Left forelimb (tissue), 1 donor: ENCODE measurements around the gene SPHK2.
A peak's percentile ranks its signal among the peaks of the same experiment; 100 is the strongest.
"Not testable (repeated sequence)": the region's sequence is repeated elsewhere in the genome, so short reads cannot be mapped to it uniquely, and the experiment has no call there.

Source experiments
- DNase-seq: peaks from one replicate; pipeline ENCODE4 v3.0.0-alpha.2; 2018; ENCODE audit warnings: low spot score

The SPHK2 gene

DNA sequence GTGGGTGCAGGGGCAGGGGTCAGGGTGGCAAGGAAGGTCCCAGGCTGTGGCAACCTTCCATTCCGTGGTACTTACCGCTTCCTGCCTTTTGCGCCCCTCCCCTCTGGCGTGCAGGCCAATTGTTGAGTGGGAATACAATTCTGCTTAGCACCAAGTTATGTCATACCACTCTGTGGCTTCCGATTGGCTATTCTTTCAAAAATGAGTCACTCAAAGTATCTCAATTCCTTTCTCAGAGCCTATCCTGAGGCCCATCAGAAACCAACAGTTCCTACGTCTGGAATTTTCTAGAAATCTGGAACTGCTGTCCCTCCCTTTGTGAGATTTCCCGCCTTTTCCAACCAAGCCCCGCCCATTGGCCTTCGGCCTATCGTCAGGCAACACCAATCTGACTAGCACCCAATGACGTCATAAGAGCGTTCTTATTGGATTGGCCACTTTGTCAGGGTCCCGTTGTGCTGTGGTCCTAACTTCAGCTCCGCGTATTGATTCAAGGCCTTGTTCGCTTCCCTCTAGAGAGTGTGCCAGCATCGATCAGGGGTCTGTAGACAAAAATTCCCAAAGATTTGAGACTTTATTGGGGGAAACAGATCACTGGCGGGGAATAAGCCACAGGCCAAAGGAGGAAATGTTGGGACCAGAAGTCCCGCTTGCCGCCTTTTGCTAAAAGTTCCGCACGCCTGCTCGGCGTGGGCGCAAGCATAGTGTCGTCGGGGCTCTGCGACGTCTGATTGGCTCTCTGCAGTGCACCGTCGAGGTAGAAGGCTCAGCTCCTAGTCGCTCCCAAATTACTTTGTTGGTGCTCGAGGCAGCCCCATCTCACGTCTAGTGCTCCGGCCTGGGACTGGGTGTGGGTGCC lies 41.8 kb downstream of the SPHK2 start:
- no peak for DNase-seq

DNA sequence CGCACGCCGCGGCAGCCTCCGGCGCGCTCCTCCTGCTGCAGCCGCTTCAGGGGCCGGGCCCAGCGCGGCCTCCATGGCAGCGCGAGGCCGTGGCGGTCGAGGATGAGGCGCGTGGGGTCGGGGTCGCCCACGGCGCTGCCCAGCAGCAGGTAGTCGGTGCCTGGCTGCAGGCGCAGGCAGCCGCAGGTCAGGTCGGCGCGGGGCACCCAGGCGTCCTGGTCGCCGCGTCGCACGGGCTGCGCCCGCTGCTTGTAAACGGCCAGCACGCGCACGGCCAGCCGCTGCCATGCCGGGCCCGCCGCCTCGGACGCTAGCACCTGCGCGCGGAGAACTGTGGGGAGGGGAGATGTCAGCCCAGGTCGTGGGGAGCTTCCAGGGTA lies 42.4 kb downstream of the SPHK2 start:
- DNase-seq, result no peak

DNA sequence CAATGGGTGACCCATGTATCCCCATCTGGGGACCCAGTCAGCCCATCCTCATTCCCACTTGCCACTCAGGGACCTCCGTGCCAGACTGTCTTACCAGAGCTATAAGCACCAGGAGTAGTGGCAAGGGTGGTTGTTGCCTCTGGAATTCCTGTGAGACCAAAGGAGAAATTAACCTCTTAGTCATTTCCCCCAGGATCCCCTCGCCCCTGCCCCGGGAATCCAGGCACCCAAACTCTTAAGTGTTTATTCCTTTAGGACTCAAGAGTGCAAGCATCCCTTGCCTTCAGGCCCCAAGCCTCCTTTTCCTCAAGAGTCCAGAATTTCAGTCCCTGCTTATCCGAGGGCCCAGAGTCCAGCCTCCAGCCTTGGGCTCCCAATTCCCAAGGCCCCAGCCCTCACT lies 44.4 kb downstream of the SPHK2 start:
- no peak for DNase-seq

DNA sequence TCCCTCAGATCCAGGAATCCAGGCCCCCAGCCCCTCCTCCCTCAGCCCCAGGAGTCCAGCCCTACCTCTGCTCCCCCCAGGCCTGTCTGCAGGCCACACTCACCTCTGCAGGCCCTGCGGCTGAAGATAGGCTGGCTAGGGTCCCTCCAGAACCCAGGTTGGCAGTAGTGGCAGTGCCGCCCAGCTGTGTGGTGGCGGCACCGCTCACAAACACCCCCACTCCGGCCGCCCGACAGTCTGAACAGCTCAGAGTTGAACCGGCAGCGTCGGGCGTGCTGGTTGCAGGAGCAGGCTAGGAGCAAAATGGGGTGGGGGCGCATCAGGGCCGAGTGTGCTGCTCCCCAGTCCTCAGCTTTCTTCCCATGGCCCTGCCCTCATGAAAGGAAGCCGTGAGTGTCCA lies 45.2 kb downstream of the SPHK2 start:
- no peak for DNase-seq

DNA sequence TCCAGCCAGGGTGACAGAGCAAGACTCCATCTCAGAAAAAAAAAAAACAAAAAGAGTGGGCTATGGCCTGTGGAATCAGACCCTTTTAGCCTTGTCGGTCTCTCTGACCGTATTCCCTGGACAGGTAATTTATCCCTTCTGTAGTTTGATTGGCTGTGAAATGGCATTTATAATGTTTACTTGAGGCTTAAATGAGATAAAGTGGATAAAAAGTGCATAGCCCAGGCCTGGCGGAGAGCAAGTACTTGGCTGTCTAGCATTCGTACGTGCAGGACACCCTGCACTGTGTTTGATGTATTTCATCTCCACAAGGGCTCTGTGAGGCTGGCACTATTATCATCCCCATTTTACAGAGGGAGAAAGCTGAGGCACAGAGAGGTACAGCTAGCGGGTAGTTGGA lies 46.5 kb downstream of the SPHK2 start:
- no peak for DNase-seq

- DNase-seq, result no peak
Observed at GRCh38 chr19:48668332-48668731, 49.0 kb downstream of the SPHK2 start.

- no peak for DNase-seq
Observed at GRCh38 chr19:48668761-48669160, 49.5 kb downstream of the SPHK2 start.

DNA sequence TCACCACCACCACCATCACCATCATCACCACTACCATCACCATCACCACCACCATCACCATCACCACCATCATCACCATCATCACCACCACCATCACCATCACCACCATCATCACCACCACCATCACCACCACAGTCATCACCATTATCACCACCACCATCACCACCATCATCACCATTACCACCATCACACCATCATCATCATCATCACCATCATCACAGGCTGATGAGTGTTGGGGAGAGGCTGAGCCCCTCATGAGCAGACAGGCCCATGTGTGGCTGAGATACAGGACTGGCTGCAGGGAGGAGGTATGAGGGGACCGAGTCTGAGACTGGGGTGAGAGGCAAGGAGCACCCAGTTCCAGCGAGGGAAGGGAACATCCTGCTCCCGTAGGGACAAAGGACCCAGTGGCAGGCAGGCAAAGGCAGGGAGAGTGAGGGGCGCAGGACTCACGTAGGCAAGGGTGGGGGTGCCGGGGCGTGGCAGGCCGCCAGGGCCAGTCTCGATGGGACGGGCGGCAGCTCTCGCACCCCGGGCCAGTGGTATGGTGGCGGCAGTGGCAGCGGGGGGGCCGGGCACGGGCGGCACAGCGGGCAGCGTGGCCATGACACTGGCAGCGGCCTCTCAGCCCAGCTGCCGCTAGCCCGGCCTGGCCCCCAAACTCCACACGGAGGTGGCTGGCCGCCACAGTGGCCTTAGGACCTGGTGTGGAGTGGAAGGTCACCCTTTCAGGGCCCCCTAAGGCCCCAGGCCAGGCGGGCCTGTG lies 50.8 kb downstream of the SPHK2 start:
- DNase-seq, result no peak

DNA sequence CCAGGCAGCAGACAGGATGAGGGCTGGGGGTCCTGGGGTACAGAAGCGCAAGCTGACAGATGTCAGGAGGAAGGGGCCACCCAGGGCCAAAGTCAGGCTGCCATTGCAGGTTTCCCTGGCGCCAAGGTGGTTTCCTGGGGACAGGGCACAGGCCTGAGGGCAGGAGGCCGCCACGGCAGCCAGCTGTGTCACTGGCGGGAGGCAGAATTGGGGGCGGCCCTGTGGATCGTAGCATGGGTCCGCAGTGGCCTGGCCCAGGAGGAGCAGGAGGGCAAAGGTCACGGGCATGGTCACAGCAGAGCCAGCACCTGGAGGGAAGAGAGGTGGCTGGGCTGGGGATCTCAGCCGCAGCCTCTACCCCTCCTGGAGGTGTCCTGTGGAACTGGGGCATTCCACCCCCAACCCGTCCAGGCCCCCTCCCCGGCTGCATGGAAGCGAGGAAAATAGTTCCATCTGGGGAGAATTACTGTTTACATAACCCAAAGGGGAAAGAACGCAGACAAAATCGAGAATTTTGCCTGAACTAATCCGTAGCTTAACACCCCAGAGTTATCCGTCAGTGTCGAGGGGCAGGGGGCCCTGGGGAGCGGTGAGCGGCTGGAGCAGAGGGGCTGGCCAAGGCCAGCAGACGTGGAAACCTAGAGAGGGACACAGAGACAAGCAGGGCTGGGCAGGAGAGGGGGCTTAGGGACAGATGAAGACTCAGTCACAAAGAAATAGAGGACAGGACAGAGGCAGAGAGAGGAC lies 51.6 kb downstream of the SPHK2 start:
- no peak for DNase-seq

- DNase-seq, result no peak
Observed at GRCh38 chr19:48671446-48671995, 52.2 kb downstream of the SPHK2 start.

- DNase-seq, result no peak
Observed at GRCh38 chr19:48672994-48673393, 53.7 kb downstream of the SPHK2 start, which contains the start of gene NTN5. Gene NTN5 (minus strand): TSS chr19:48673017. CDS start chr19:48670986, 2,031 bp downstream.

GRCh38 chr19:48673436-48674100 lies 54.3 kb downstream of the SPHK2 start:
- no peak for DNase-seq

DNA sequence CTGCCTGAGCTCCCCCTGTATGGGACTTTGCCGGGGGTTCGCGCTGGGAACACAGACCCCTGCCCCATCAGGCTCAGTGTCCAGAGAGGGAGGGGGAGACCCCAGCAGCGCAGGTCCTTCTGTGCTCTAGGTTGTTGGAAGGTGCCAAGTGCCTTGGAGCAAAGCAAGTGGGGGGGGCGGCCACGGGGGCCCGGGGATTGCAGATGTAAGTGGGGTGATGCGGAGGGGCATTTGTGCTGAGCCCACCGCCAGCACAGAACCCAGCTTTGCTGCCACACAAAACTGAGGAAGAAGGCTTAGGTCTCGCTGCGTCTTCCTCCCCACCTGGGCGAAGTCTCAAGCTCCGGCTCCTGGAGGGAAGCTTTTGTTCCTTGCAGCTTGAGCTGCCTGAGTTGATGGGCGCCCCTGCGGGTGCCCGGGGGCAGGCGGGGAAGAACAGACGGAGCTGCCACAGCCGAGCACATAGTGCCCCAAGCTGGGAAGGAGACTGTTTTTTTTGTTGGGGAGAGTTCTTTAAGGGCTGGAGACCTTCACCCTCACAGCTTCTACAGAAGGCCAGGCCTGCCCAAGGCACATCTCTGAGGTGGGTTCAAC lies 55.0 kb downstream of the SPHK2 start:
- no peak for DNase-seq

DNA sequence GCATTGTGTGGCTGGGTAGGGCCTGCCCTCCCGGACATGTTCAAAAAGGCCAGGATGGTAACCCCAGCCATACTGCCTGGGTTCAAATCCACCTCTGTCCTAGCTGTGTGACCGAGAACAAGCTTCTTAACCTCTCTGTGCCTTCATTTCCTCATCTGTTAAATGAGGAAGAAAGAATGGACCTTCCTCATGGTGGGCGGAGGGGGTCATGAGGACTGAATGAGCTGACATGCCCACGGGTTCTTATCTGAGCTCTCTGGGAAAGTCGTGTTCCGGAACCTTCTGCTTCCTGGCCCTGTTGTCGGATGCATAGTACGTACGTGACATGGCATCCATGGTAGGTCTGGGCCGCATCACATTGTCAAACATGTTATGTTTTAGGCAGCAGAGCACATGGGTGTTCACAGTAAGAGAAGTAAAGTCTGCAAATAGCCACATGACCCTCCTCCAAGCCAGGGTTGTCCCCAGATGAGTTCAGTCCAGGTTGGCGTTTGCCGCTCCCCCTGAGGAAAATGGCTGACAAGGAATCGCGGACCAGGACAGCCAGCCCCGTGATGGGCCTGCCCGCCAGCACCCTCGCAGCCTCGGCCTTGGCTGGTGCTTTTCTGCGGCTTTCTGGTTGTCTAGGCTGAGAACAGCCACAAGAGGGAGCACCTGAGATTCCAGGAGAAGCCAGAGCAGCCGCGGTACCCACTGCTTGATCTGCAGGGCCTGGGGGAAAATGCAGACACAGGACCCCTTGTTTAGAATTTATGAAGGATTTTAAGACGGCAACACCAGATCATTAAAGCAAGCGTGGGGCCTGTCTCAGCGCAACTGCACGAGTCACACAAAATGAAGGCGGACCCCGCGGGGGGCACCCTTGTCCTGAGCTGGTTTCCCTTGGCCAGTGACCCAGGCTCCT lies 55.9 kb downstream of the SPHK2 start:
- DNase-seq, result peak; percentile 82

DNA sequence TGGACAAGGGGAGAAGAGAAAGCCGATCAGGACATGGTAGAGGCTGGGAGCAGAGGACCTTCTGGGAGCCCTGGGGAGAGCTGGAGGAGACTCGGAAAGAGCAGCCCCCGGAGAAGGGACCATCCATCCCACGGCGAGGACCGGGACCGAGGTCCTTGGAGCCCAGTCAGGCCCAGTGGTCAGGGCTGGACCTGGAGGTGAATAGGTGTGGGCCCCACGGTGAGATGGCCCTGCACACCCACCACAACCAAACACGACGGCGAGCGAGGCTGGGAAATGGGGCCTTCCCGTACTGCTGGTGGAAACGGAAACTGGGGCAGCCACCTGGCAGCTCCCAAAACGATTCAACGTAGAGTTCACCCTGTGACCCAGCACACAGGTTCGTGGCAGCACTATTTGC lies 57.2 kb downstream of the SPHK2 start:
- no peak for DNase-seq

DNA sequence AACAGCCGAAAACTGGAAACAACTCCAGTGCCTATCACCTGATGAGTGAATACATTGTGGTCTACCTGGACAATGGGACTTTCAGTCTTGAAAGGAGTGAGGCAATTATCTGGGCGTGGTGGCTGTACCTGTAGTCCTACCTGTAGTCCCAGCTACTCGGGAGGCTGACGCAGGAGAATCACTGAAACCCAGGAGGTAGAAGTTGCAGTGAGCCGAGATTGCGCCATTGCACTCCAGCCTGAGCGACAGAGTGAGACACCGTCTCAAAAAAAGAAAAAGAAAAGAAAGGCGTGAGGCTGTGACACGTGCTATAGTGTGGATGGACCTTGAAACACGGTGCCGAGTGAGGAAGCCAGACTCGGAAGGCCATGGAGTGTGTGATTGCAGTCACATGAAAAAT lies 57.6 kb downstream of the SPHK2 start:
- no peak for DNase-seq

- DNase-seq, result no peak
Observed at GRCh38 chr19:48678201-48678600, 58.9 kb downstream of the SPHK2 start.

- DNase-seq, result not testable (repeated sequence)
Observed at GRCh38 chr19:48680006-48680405, 60.7 kb downstream of the SPHK2 start.
